Measurements from ENCODE around the gene RASA3. TPM values are rescaled to one million over a fixed set of nuclear protein-coding genes. Genes with fewer than 3 reads are reported as not detected.

RASA3 gene
- total RNA-seq, 1 experiment from 2014 or later, result 0.95 TPM

DNA sequence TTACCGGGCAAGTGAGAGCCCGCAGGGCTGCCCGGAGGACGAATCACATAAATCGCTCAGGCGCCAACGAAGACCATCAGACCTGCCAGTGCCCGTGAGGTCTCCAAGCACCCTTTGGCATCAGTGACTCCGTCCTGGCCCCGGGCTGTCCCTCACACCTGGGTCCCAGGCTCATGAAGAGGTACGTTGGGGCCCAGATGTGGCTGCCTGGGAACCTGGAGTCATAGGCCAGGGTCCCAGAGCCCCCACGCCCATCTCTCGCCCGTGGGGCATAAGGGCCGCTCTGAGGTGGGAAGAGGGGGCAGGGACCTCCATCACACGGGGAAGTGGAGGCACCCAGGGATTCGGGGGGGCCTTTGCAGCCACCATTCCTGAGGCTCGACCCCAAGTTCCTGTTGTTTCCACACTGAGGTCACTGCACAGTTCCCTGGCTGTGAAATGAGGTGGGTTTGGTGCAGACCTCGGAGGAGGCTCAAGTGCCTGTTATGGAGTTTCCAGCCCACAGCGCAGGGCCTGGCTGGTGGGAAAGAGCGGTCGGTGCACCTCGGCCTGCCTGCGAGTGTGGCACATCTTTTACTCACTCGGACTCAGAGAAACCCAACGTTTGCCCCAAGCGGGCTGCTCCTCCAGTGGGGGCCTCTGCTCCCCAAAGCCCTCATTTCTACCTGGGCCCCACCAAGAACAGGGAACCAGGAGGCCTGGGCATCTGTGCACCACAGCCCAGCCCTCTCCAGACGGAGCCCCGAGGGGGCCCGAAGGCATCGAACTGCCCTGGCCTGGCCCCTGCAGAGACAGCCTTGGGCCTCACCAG lies 122.6 kb downstream of the RASA3 start:
- Histone ChIP-seq H3K4me3 (ENCODE audit: low read depth, low read length) (no peak overlapping the region), H3K36me3 (ENCODE audit: control insufficient read depth, insufficient read depth, low read length) (no peaks in the 10 kb centered on the region), H3K27me3 (replicated peaks; ENCODE audit: control insufficient read depth, insufficient read depth, low read length) (no peaks in the 10 kb centered on the region), H3K9me3 (no peaks in the 10 kb centered on the region), H3K4me1 (peaks cover 4% of the 10 kb centered on the region; the same call in 1 of the 2 replicates)
- TF ChIP-seq, protein P1, sequence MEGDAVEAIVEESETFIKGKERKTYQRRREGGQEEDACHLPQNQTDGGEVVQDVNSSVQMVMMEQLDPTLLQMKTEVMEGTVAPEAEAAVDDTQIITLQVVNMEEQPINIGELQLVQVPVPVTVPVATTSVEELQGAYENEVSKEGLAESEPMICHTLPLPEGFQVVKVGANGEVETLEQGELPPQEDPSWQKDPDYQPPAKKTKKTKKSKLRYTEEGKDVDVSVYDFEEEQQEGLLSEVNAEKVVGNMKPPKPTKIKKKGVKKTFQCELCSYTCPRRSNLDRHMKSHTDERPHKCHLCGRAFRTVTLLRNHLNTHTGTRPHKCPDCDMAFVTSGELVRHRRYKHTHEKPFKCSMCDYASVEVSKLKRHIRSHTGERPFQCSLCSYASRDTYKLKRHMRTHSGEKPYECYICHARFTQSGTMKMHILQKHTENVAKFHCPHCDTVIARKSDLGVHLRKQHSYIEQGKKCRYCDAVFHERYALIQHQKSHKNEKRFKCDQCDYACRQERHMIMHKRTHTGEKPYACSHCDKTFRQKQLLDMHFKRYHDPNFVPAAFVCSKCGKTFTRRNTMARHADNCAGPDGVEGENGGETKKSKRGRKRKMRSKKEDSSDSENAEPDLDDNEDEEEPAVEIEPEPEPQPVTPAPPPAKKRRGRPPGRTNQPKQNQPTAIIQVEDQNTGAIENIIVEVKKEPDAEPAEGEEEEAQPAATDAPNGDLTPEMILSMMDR (IDR thresholded peaks at IDR 0.05; ENCODE audit: insufficient read depth in 1 of 2, low read depth in 1 of 2, low read length in 1 of 2, severe bottlenecking in 1 of 2, unreplicated experiment in 1 of 2), result no peak
- Mint-ChIP-seq H3K27ac (ENCODE audit: unreplicated experiment) (no peak overlapping the region), H3K9me3 (ENCODE audit: unreplicated experiment) (no peaks in the 10 kb centered on the region), H3K36me3 (ENCODE audit: insufficient read depth, unreplicated experiment) (no peaks in the 10 kb centered on the region), H3K4me1 (ENCODE audit: low read depth, unreplicated experiment) (no peaks in the 10 kb centered on the region), H3K27me3 (ENCODE audit: insufficient read depth, unreplicated experiment) (no peaks in the 10 kb centered on the region), H3K4me3 (ENCODE audit: unreplicated experiment) (no peak overlapping the region)
- POLR2A ChIA-PET, result no interaction called here
- CTCF ChIA-PET, result no interaction called here
- BruUV-seq (replicated peaks), result no TSS peak
- intact Hi-C loops (cut with micrococcal nuclease; ENCODE audit: unreplicated experiment), result no loop called here
- DNase-seq, result no peak

DNA sequence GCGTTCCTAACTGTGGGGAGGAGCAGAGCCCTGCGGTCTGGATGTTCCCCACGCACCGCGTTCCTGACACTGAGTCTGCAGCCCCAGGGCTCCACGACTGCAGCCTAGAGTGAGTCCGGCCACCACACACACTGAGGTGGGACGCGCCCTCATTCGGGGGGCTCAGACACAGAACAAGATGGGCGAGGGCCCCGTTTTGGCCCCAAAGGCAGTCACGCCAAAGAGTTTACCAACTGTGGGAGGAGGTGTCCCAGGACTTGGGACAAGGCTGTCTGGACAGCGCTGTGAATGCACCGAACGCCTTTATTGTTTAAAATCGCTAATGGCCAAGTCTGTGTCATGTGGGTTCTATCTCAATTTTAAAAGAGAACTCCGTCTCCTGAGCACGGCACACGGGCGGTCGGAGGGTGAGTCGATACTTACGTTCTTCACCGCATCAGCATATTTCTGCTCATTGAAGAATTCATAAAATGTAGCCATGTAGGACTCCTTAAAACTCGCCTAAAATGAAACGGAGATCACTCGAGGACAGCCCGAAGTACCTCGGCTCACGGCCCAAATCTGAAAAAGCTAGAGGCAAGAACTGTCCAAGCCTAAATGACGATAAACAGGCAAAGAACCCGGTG lies 123.3 kb downstream of the RASA3 start:
- Histone ChIP-seq H3K4me1 (peaks cover 4% of the 10 kb centered on the region; the same call in 1 of the 2 replicates), H3K4me3 (ENCODE audit: low read depth, low read length) (no peak overlapping the region), H3K9me3 (no peaks in the 10 kb centered on the region), H3K36me3 (ENCODE audit: control insufficient read depth, insufficient read depth, low read length) (no peaks in the 10 kb centered on the region), H3K27me3 (replicated peaks; ENCODE audit: control insufficient read depth, insufficient read depth, low read length) (no peaks in the 10 kb centered on the region)
- no peak overlapping the region for H3K27ac Mint-ChIP-seq (ENCODE audit: unreplicated experiment)
- DNase-seq, result no peak
- no peaks in the 10 kb centered on the region for H3K9me3 Mint-ChIP-seq (ENCODE audit: unreplicated experiment)
- ChIA-PET CTCF (no interaction called here), POLR2A (no interaction called here)
- TF ChIP-seq, protein P1 (IDR thresholded peaks at IDR 0.05; ENCODE audit: insufficient read depth in 1 of 2, low read depth in 1 of 2, low read length in 1 of 2, severe bottlenecking in 1 of 2, unreplicated experiment in 1 of 2), result no peak
- H3K27me3 Mint-ChIP-seq (ENCODE audit: insufficient read depth, unreplicated experiment), result no peaks in the 10 kb centered on the region
- no peak overlapping the region for H3K4me3 Mint-ChIP-seq (ENCODE audit: unreplicated experiment)
- no peaks in the 10 kb centered on the region for H3K4me1 Mint-ChIP-seq (ENCODE audit: low read depth, unreplicated experiment)
- intact Hi-C loops (cut with micrococcal nuclease; ENCODE audit: unreplicated experiment), result no loop called here
- BruUV-seq (replicated peaks), result no TSS peak
- no peaks in the 10 kb centered on the region for H3K36me3 Mint-ChIP-seq (ENCODE audit: insufficient read depth, unreplicated experiment)

- Histone ChIP-seq H3K36me3 (ENCODE audit: control insufficient read depth, insufficient read depth, low read length) (no peaks in the 10 kb centered on the region), H3K27me3 (replicated peaks; ENCODE audit: control insufficient read depth, insufficient read depth, low read length) (no peaks in the 10 kb centered on the region), H3K4me1 (peaks cover 4% of the 10 kb centered on the region; the same call in 1 of the 2 replicates), H3K4me3 (ENCODE audit: low read depth, low read length) (no peak overlapping the region), H3K9me3 (no peaks in the 10 kb centered on the region)
- ChIA-PET POLR2A (no interaction called here), CTCF (no interaction called here)
- H3K27me3 Mint-ChIP-seq (ENCODE audit: insufficient read depth, unreplicated experiment), result no peaks in the 10 kb centered on the region
- peak in 1 of 2 experiments; percentile 1 for DNase-seq
- H3K9me3 Mint-ChIP-seq (ENCODE audit: unreplicated experiment), result no peaks in the 10 kb centered on the region
- intact Hi-C loops (cut with micrococcal nuclease; ENCODE audit: unreplicated experiment), result no loop called here
- no peaks in the 10 kb centered on the region for H3K4me1 Mint-ChIP-seq (ENCODE audit: low read depth, unreplicated experiment)
- no peaks in the 10 kb centered on the region for H3K36me3 Mint-ChIP-seq (ENCODE audit: insufficient read depth, unreplicated experiment)
- no peak overlapping the region for H3K27ac Mint-ChIP-seq (ENCODE audit: unreplicated experiment)
- BruUV-seq (replicated peaks), result no TSS peak
- no peak overlapping the region for H3K4me3 Mint-ChIP-seq (ENCODE audit: unreplicated experiment)
- TF ChIP-seq, protein P1 (IDR thresholded peaks at IDR 0.05; ENCODE audit: insufficient read depth in 1 of 2, low read depth in 1 of 2, low read length in 1 of 2, severe bottlenecking in 1 of 2, unreplicated experiment in 1 of 2), result no peak
Measured at GRCh38 chr13:114007566-114007965, 124.9 kb downstream of the RASA3 start.
